A673 (cell line): ENCODE measurements around the gene ABHD4. TPM values are rescaled to one million over a fixed set of nuclear protein-coding genes. Genes with fewer than 3 reads are reported as not detected.

ENCODE experiments used
- BruUV-seq: library from RNA; stranded (reverse); fragments of 400-500 nt; replicated peaks from 2 replicates; lab custom pipeline; 2021; lab: Mats Ljungman, UMichigan
- CTCF ChIA-PET: fragments of 300-600 bp; sonication (Branson Sonifier 250); formaldehyde crosslinking; loops from one replicate; lab custom pipeline; 2022; ENCODE audit warnings: antibody characterized with exemption; lab: Charles Lee
- POLR2A ChIA-PET: fragments of 300-600 bp; sonication (Branson Sonifier 250); formaldehyde crosslinking; loops from one replicate; lab custom pipeline; 2022; ENCODE audit warnings: antibody characterized with exemption; ENCODE audit not compliant: low non-redundant PET; lab: Charles Lee
- DNase-seq: peaks from one replicate; pipeline ENCODE4 v3.0.0-alpha.2; 2015; ENCODE audit warnings: low spot score
- H3K27ac ChIP-seq: fragments of 200-600 bp; sonication (generic); 2 replicates; pipeline ENCODE4 v1.5.1; 2016; ENCODE audit warnings: mixed run types, low read depth, mild to moderate bottlenecking, mixed read lengths, antibody characterized with exemption, low read length; ENCODE audit not compliant: poor library complexity, severe bottlenecking
- H3K27me3 ChIP-seq: fragments of 200-600 bp; sonication (generic); replicated peaks from 2 replicates; pipeline ENCODE4 v1.6.1; 2017; ENCODE audit warnings: mixed run types, low read depth, mild to moderate bottlenecking, mixed read lengths, antibody characterized with exemption, low read length; ENCODE audit not compliant: insufficient read depth, poor library complexity
- H3K36me3 ChIP-seq: fragments of 200-600 bp; sonication (generic); 2 replicates; pipeline ENCODE4 v1.6.1; 2016; ENCODE audit warnings: mixed run types, mild to moderate bottlenecking, mixed read lengths, antibody characterized with exemption, low read length; ENCODE audit not compliant: insufficient read depth, poor library complexity, severe bottlenecking
- H3K4me1 ChIP-seq: fragments of 200-600 bp; sonication (generic); 2 replicates; pipeline ENCODE4 v1.6.1; 2017; ENCODE audit warnings: mixed run types, mild to moderate bottlenecking, mixed read lengths, antibody characterized with exemption, low read length; ENCODE audit not compliant: insufficient read depth, poor library complexity, severe bottlenecking
- H3K4me3 ChIP-seq: fragments of 200-600 bp; sonication (generic); 2 replicates; pipeline ENCODE4 v1.5.1; 2016; ENCODE audit warnings: low read depth, mixed run types, mild to moderate bottlenecking, mixed read lengths, low read length; ENCODE audit not compliant: poor library complexity, severe bottlenecking
- H3K9me3 ChIP-seq: fragments of 200-600 bp; sonication (generic); 2 replicates; pipeline ENCODE4 v1.6.1; 2016; ENCODE audit warnings: mixed run types, low read depth, mild to moderate bottlenecking, mixed read lengths, antibody characterized with exemption, low read length; ENCODE audit not compliant: poor library complexity, severe bottlenecking
- CTCF ChIP-seq: fragments of 300-800, 200-600 bp; sonication (generic); conservative IDR thresholded peaks from 2 replicates; pipeline ENCODE4 v1.5.1; 2017; ENCODE audit warnings: low read depth, mild to moderate bottlenecking, antibody characterized with exemption, low read length, moderate library complexity, mixed read lengths
- EZH2 ChIP-seq: fragments of 200-600 bp; sonication (generic); IDR thresholded peaks from 2 replicates; pipeline ENCODE4 v1.6.1; 2017; ENCODE audit warnings: borderline replicate concordance, low read depth, mild to moderate bottlenecking, mixed read lengths, antibody characterized with exemption, low read length; ENCODE audit not compliant: poor library complexity, severe bottlenecking
- intact Hi-C: fragments of 100-400 bp; cut with micrococcal nuclease; formaldehyde crosslinking; loops from one replicate; pipeline ENCODE4 v1.10.0; 2022; ENCODE audit not compliant: unreplicated experiment
- total RNA-seq: library from RNA; stranded (reverse); gene quantifications from 2 replicates; pipeline ENCODE4 v1.2.3, GENCODE V29; 2021

Gene ABHD4
- total RNA-seq, 1 experiment from 2014 or later = 36.6 TPM

GRCh38 chr14:22588526-22589095 lies 9.5 kb upstream of the ABHD4 start:
- intact Hi-C loops = no loop called here
- ChIA-PET CTCF (interaction anchor here (1.0 to 1.5 kb wide), 4 partner anchors 10 to 388 kb away, joined by 4 to 6 read pairs (median 5); partner anchors contain the start of gene ABHD4), POLR2A (no interaction called here)
- H3K4me3 ChIP-seq = peak overlapping the region; percentile 81
- no peaks in the 10 kb centered on the region for H3K27me3 ChIP-seq
- no peaks in the 10 kb centered on the region for H3K9me3 ChIP-seq
- H3K4me1 ChIP-seq = peaks cover 15% of the 10 kb centered on the region
- no peak for DNase-seq
- peak overlapping the region; percentile 78 for H3K27ac ChIP-seq
- peaks cover 8% of the 10 kb centered on the region for H3K36me3 ChIP-seq
- BruUV-seq = TSS peak; percentile 74
- TF ChIP-seq CTCF (no peak), EZH2 (no peak)

GRCh38 chr14:22589096-22589839 lies 8.8 kb upstream of the ABHD4 start, which contains the start of gene DAD1:
Gene DAD1 (minus strand): TSS chr14:22589224. CDS start chr14:22589157, 67 bp downstream.
- H3K4me1 ChIP-seq = peaks cover 15% of the 10 kb centered on the region
- H3K4me3 ChIP-seq = peak within 1 kb of the TSS; percentile 81
- DNase-seq = peak; percentile 100
- H3K27me3 ChIP-seq = no peaks in the 10 kb centered on the region
- H3K9me3 ChIP-seq = no peaks in the 10 kb centered on the region
- ChIA-PET POLR2A (interaction anchor here (0.5 to 0.6 kb wide), 3 partner anchors 18 to 444 kb away, joined by 4 to 9 read pairs (median 5); no protein-coding TSS in a partner anchor), CTCF (interaction anchor here (0.5 to 1.5 kb wide), 7 partner anchors 9 to 388 kb away, joined by 3 to 8 read pairs (median 6); partner anchors contain the start of gene ABHD4)
- H3K36me3 ChIP-seq = peaks cover 8% of the 10 kb centered on the region
- peak within 1 kb of the TSS; percentile 78 for H3K27ac ChIP-seq
- no TSS peak for BruUV-seq
- intact Hi-C loops = no loop called here
- no peak for TF ChIP-seq CTCF
- no peak for TF ChIP-seq EZH2

- CTCF ChIA-PET = interaction anchor here (0.7 kb wide), 1 partner anchor 60 kb away, joined by 3 read pairs; no protein-coding TSS in a partner anchor
- no peak for DNase-seq
- no peaks in the 10 kb centered on the region for H3K27me3 ChIP-seq
- H3K4me1 ChIP-seq = peaks cover 5% of the 10 kb centered on the region
- no peaks in the 10 kb centered on the region for H3K36me3 ChIP-seq
- POLR2A ChIA-PET = no interaction called here
- intact Hi-C loops = no loop called here
- no peaks in the 10 kb centered on the region for H3K9me3 ChIP-seq
- TF ChIP-seq CTCF (no peak), EZH2 (no peak)
- H3K27ac ChIP-seq = no peak overlapping the region
- H3K4me3 ChIP-seq = no peak overlapping the region
- BruUV-seq = no TSS peak
Measured at GRCh38 chr14:22593189-22593588, 4.9 kb upstream of the ABHD4 start.
